Sigmoid colon (tissue), 7 donors: ENCODE measurements around the gene PERCC1. TPM values are rescaled to one million over a fixed set of nuclear protein-coding genes. Genes with fewer than 3 reads are reported as not detected.
A peak's percentile ranks its signal among the peaks of the same experiment; 100 is the strongest.

Experiments
- DNase-seq: peaks from one replicate; pipeline ENCODE4 v3.0.0-alpha.2; 2019
- H3K27ac ChIP-seq, 4 donors: fragments of 200-600 bp; sonication (generic); one replicate each; pipeline ENCODE4 v1.5.1; 2016 to 2019; ENCODE audit warnings: mild to moderate bottlenecking in 1 of 4
- H3K27me3 ChIP-seq, 3 donors: fragments of 200-600 bp; sonication (generic); one replicate each; pipeline ENCODE4 v1.5.1; 2019; ENCODE audit warnings: mild to moderate bottlenecking in 1 of 3
- H3K36me3 ChIP-seq, 4 donors: fragments of 200-600 bp; sonication (generic); one replicate each; pipeline ENCODE4 v1.5.1; 2016 to 2019
- H3K4me1 ChIP-seq, 4 donors: fragments of 200-600 bp; sonication (generic); one replicate each; pipeline ENCODE4 v1.5.1; 2017 to 2019
- H3K4me3 ChIP-seq, 4 donors: fragments of 200-600 bp; sonication (generic); one replicate each; pipeline ENCODE4 v1.5.1; 2017 to 2019; ENCODE audit warnings: mild to moderate bottlenecking in 2 of 4, moderate library complexity in 1 of 4
- H3K9me3 ChIP-seq, 4 donors: fragments of 200-600 bp in 3 of 4; sonication (generic) in 3 of 4; one replicate each; pipeline versions ENCODE4 v1.5.1 to v1.6.1; 2013 to 2019
- CTCF ChIP-seq, 4 experiments: fragments of 450-650 bp in 3 of 4; fragments of 200-600 bp in 1 of 4; IDR thresholded peaks; one replicate each; pipeline ENCODE4 v1.5.1; 2016 to 2019; ENCODE audit warnings: antibody characterized with exemption in 4 of 4, mild to moderate bottlenecking in 3 of 4, moderate library complexity in 2 of 4
- EP300 ChIP-seq, 4 donors: sonication (generic); formaldehyde crosslinking; IDR thresholded peaks; one replicate each; pipeline ENCODE4 v1.6.1; 2017; ENCODE audit warnings: antibody characterized with exemption in 4 of 4
- POLR2A ChIP-seq, 2 donors: fragments of 450-650 bp; IDR thresholded peaks; one replicate each; pipeline ENCODE4 v1.6.1; 2016; ENCODE audit warnings: antibody characterized with exemption in 2 of 2, mild to moderate bottlenecking in 2 of 2, moderate library complexity in 2 of 2
- POLR2AphosphoS5 ChIP-seq, 4 donors: sonication (generic); formaldehyde crosslinking; IDR thresholded peaks; one replicate each; pipeline ENCODE4 v1.6.1; 2017; ENCODE audit warnings: antibody characterized with exemption in 4 of 4
- WGBS, 2 donors: extraction: QIAGEN DNeasy Blood & Tissue Kit; methylation state at CpG; one replicate each; pipeline ENCODE4 v1.1.7; 2013; 5-methylcytosine and 5-hydroxymethylcytosine counted together
- intact Hi-C: fragments of 100-400 bp; cut with DNase I; formaldehyde crosslinking; loops from one replicate; pipeline ENCODE4 v1.15.1; 2023
- polyA plus RNA-seq, 3 donors: library from polyadenylated mRNA; stranded (reverse); fragments of 200-250 nt; gene quantifications; one replicate each; pipeline ENCODE4 v1.2.3, GENCODE V29; 2013
- total RNA-seq, 4 donors: library from RNA; depleted of rRNA; stranded (reverse); fragments of >200 nt; gene quantifications; one replicate each; pipeline ENCODE4 v1.1.0, GENCODE V29; 2016
- donor health status: healthy with polysubstance abuse.
- donor health status: Bipolar disorder and iron deficiency.
- donor health status: healthy.

PERCC1 gene
- total and polyA plus RNA-seq, 7 donors = 0.07 TPM; not detected in 6

- Histone ChIP-seq H3K4me1 (peaks cover 0 to 21% (median 9%) of the 10 kb centered on the region in 4 donors), H3K36me3 (peaks cover 20 to 79% (median 30%) of the 10 kb centered on the region in 4 donors), H3K9me3 (no peaks in the 10 kb centered on the region), H3K27me3 (no peaks in the 10 kb centered on the region), H3K4me3 (no peak overlapping the region), H3K27ac (no peak overlapping the region)
- WGBS, 2 donors = 63 to 87% methylated on average over 14 of the region's 14 CpGs
- no peak for DNase-seq
- intact Hi-C loops = no loop called here
- TF ChIP-seq POLR2A (IDR thresholded peaks at IDR 0.05) = no peak
- no peak for TF ChIP-seq CTCF (IDR thresholded peaks at IDR 0.05)
- no peak for TF ChIP-seq POLR2AphosphoS5 (IDR thresholded peaks at IDR 0.05)
- TF ChIP-seq EP300 (IDR thresholded peaks at IDR 0.05) = no peak
These were observed 28.1 kb downstream of the PERCC1 start for GRCh38 chr16:1458977-1459341.

- peak overlapping the region in 2 of 4 donors; percentile 66 to 80 for H3K27ac ChIP-seq
- DNase-seq = no peak
- intact Hi-C loops = no loop called here
- H3K27me3 ChIP-seq = no peaks in the 10 kb centered on the region
- TF ChIP-seq CTCF (IDR thresholded peaks at IDR 0.05) (no peak), POLR2AphosphoS5 (IDR thresholded peaks at IDR 0.05) (no peak), POLR2A (IDR thresholded peaks at IDR 0.05) (no peak), EP300 (IDR thresholded peaks at IDR 0.05) (no peak)
- no peak overlapping the region for H3K4me3 ChIP-seq
- peaks cover 0 to 21% (median 9%) of the 10 kb centered on the region in 4 donors for H3K4me1 ChIP-seq
- WGBS, 2 donors = 86 to 87% methylated on average over 10 of the region's 10 CpGs
- H3K9me3 ChIP-seq = no peaks in the 10 kb centered on the region
- H3K36me3 ChIP-seq = peaks cover 19 to 77% (median 20%) of the 10 kb centered on the region in 4 donors
These were observed 29.1 kb downstream of the PERCC1 start for GRCh38 chr16:1459967-1460366.

- TF ChIP-seq POLR2A (IDR thresholded peaks at IDR 0.05) (no peak), POLR2AphosphoS5 (IDR thresholded peaks at IDR 0.05) (no peak), CTCF (IDR thresholded peaks at IDR 0.05) (no peak), EP300 (IDR thresholded peaks at IDR 0.05) (no peak)
- 92 to 94% methylated on average over 30 of the region's 30 CpGs for WGBS, 2 donors
- intact Hi-C loops = no loop called here
- Histone ChIP-seq H3K9me3 (no peaks in the 10 kb centered on the region), H3K36me3 (peaks cover 13 to 70% (median 14%) of the 10 kb centered on the region in 4 donors), H3K4me3 (peak overlapping the region in 1 of 4 donors; percentile 9), H3K4me1 (peaks cover 0 to 21% (median 9%) of the 10 kb centered on the region in 4 donors), H3K27me3 (no peaks in the 10 kb centered on the region), H3K27ac (peak overlapping the region in 3 of 4 donors; percentile 66 to 80 (median 67))
- no peak for DNase-seq
These were observed 29.8 kb downstream of the PERCC1 start for GRCh38 chr16:1460602-1461138.

GRCh38 chr16:1461146-1461545, 30.3 kb downstream of the PERCC1 start:
- no peak for DNase-seq
- H3K4me1 ChIP-seq = peaks cover 0 to 21% (median 9%) of the 10 kb centered on the region in 4 donors
- H3K27me3 ChIP-seq = no peaks in the 10 kb centered on the region
- 87 to 92% methylated on average over 24 of the region's 24 CpGs for WGBS, 2 donors
- peak overlapping the region in 1 of 4 donors; percentile 9 for H3K4me3 ChIP-seq
- intact Hi-C loops = no loop called here
- H3K27ac ChIP-seq = peak overlapping the region in 3 of 4 donors; percentile 66 to 80 (median 67)
- TF ChIP-seq POLR2AphosphoS5 (IDR thresholded peaks at IDR 0.05) (peak in 2 of 4 donors; percentile 33 to 56), CTCF (IDR thresholded peaks at IDR 0.05) (no peak)
- no peaks in the 10 kb centered on the region for H3K9me3 ChIP-seq
- peaks cover 8 to 66% (median 10%) of the 10 kb centered on the region in 4 donors for H3K36me3 ChIP-seq
